HPDE6-E6E7 (cell line): ENCODE data around the gene LRMDA.

ENCODE experiments used
- DNase-seq: peaks from one replicate; pipeline ENCODE4 v3.0.0; 2011; ENCODE audit warnings: missing footprints; ENCODE audit errors: extremely low spot score

The LRMDA gene

GRCh38 chr10:76025124-76025477 is 593.7 kb downstream of the LRMDA start:
- DNase-seq = no peak

GRCh38 chr10:76026176-76026771 is 594.9 kb downstream of the LRMDA start:
- no peak for DNase-seq

- DNase-seq = no peak
Measured at GRCh38 chr10:76026905-76027304, 595.5 kb downstream of the LRMDA start.

GRCh38 chr10:76029782-76030181 is 598.4 kb downstream of the LRMDA start:
- no peak for DNase-seq

GRCh38 chr10:76031099-76031498 is 599.7 kb downstream of the LRMDA start:
- no peak for DNase-seq

GRCh38 chr10:76031769-76032699 is 600.6 kb downstream of the LRMDA start:
- no peak for DNase-seq

- DNase-seq = no peak
Measured at GRCh38 chr10:76032700-76033039, 601.2 kb downstream of the LRMDA start.

GRCh38 chr10:76033457-76034196 is 602.2 kb downstream of the LRMDA start:
- DNase-seq = no peak

- DNase-seq = no peak
Measured at GRCh38 chr10:76034353-76035205, 603.2 kb downstream of the LRMDA start.

- no peak for DNase-seq
Measured at GRCh38 chr10:76035206-76036110, 604.0 kb downstream of the LRMDA start.

- DNase-seq = peak; percentile 54
Measured at GRCh38 chr10:76036111-76036940, 604.9 kb downstream of the LRMDA start.

- no peak for DNase-seq
Measured at GRCh38 chr10:76036962-76037361, 605.5 kb downstream of the LRMDA start.

GRCh38 chr10:76037531-76038155 is 606.2 kb downstream of the LRMDA start:
- DNase-seq = no peak

GRCh38 chr10:76038696-76039095 is 607.3 kb downstream of the LRMDA start:
- DNase-seq = no peak

GRCh38 chr10:76040107-76040829 is 608.8 kb downstream of the LRMDA start:
- DNase-seq = no peak

- DNase-seq = no peak
Measured at GRCh38 chr10:76040830-76041220, 609.4 kb downstream of the LRMDA start.

GRCh38 chr10:76041551-76041950 is 610.1 kb downstream of the LRMDA start:
- no peak for DNase-seq

- DNase-seq = no peak
Measured at GRCh38 chr10:76043261-76043660, 611.8 kb downstream of the LRMDA start.

GRCh38 chr10:76044751-76045150 is 613.3 kb downstream of the LRMDA start:
- DNase-seq = no peak
